NCI-H2029 treated with DMSO at 0.1 percent for 48 hours (cell line): ENCODE measurements around the gene CRADD.
"Not testable (repeated sequence)": the region's sequence is repeated elsewhere in the genome, so short reads cannot be mapped to it uniquely, and the experiment has no call there.

ENCODE experiments used
- DNase-seq: peaks from one replicate; lab custom pipeline; 2025; lab: John Stamatoyannopoulos, UW

Gene CRADD

GRCh38 chr12:93677195-93678064 lies at the start of gene CRADD:
TSS of gene CRADD (plus strand) at chr12:93677375.
- DNase-seq, result peak; percentile 94

- DNase-seq, result no peak
These were observed 44.8 kb upstream of the CRADD start for GRCh38 chr12:93632383-93632782.

GRCh38 chr12:93634416-93634815 lies 42.8 kb upstream of the CRADD start:
- no peak for DNase-seq

- no peak for DNase-seq
These were observed 40.5 kb upstream of the CRADD start for GRCh38 chr12:93636708-93637107.

- DNase-seq, result no peak
These were observed 39.1 kb upstream of the CRADD start for GRCh38 chr12:93638095-93638494.

- DNase-seq, result no peak
These were observed 38.2 kb upstream of the CRADD start for GRCh38 chr12:93638954-93639353.

- DNase-seq, result no peak
These were observed 37.8 kb upstream of the CRADD start for GRCh38 chr12:93639406-93639805.

- DNase-seq, result not testable (repeated sequence)
These were observed 35.8 kb upstream of the CRADD start for GRCh38 chr12:93641380-93641779.

- no peak for DNase-seq
These were observed 34.4 kb upstream of the CRADD start for GRCh38 chr12:93642751-93643150.

GRCh38 chr12:93645702-93646101 lies 31.5 kb upstream of the CRADD start:
- no peak for DNase-seq

- no peak for DNase-seq
These were observed 26.5 kb upstream of the CRADD start for GRCh38 chr12:93650626-93651025.

GRCh38 chr12:93653079-93653478 lies 24.1 kb upstream of the CRADD start:
- no peak for DNase-seq

GRCh38 chr12:93653712-93654111 lies 23.5 kb upstream of the CRADD start:
- no peak for DNase-seq

- DNase-seq, result no peak
These were observed 22.8 kb upstream of the CRADD start for GRCh38 chr12:93654421-93654820.

- no peak for DNase-seq
These were observed 20.1 kb upstream of the CRADD start for GRCh38 chr12:93657071-93657470.

GRCh38 chr12:93661021-93661420 lies 16.2 kb upstream of the CRADD start:
- no peak for DNase-seq

- peak; percentile 2 for DNase-seq
These were observed 14.0 kb upstream of the CRADD start for GRCh38 chr12:93663006-93663728.

GRCh38 chr12:93663729-93664084 lies 13.5 kb upstream of the CRADD start:
- no peak for DNase-seq

GRCh38 chr12:93664573-93665138 lies 12.5 kb upstream of the CRADD start:
- DNase-seq, result no peak

- DNase-seq, result no peak
These were observed 9.5 kb upstream of the CRADD start for GRCh38 chr12:93667672-93668071.

GRCh38 chr12:93668919-93669418 lies 8.2 kb upstream of the CRADD start:
- DNase-seq, result no peak

GRCh38 chr12:93669452-93669851 lies 7.7 kb upstream of the CRADD start:
- no peak for DNase-seq

GRCh38 chr12:93670104-93670503 lies 7.1 kb upstream of the CRADD start:
- DNase-seq, result no peak
